OCI-LY3 (cell line): ENCODE results near the gene APLF.
"Not testable (repeated sequence)": the region's sequence is repeated elsewhere in the genome, so short reads cannot be mapped to it uniquely, and the experiment has no call there.

Experiments
- H2AFZ ChIP-seq: fragments of 200-600, 300-600 bp; shearing (Covaris generic); 2 replicates; pipeline ENCODE4 v1.6.0; 2014; ENCODE audit warnings: antibody characterized with exemption, low read depth, low read length
- H3K27ac ChIP-seq: fragments of 200-600, 300-600 bp; sonication (generic); 2 replicates; pipeline ENCODE4 v1.5.1; 2014; ENCODE audit warnings: mild to moderate bottlenecking, low read length, moderate library complexity, mixed read lengths
- H3K27me3 ChIP-seq: fragments of 200-600, 300-600 bp; sonication (generic); 2 replicates; pipeline ENCODE4 v1.6.1; 2014; ENCODE audit warnings: low read depth, low read length, mixed read lengths
- H3K36me3 ChIP-seq: fragments of 200-600, 300-600 bp; sonication (generic); replicated peaks from 2 replicates; pipeline ENCODE3; 2014; ENCODE audit warnings: low read depth, low read length, mixed read lengths
- H3K4me1 ChIP-seq: fragments of 300-600, 200-600 bp; sonication (generic); 2 replicates; pipeline ENCODE4 v1.6.1; 2014; ENCODE audit warnings: low read length, mixed read lengths
- H3K4me2 ChIP-seq: fragments of 200-600, 300-600 bp; sonication (generic); 2 replicates; pipeline ENCODE4 v1.6.1; 2014; ENCODE audit warnings: low read length, mixed read lengths
- H3K4me3 ChIP-seq: fragments of 300-600, 200-600 bp; sonication (generic); 2 replicates; pipeline ENCODE4 v1.5.1; 2014; ENCODE audit warnings: antibody characterized with exemption, mild to moderate bottlenecking, low read length, moderate library complexity
- H3K79me2 ChIP-seq: fragments of 300-600, 200-600 bp; shearing (Covaris generic); 2 replicates; pipeline ENCODE4 v1.6.1; 2014; ENCODE audit warnings: mild to moderate bottlenecking, low read length, mixed read lengths
- H3K9ac ChIP-seq: fragments of 300-600, 200-600 bp; shearing (Covaris generic); 2 replicates; pipeline ENCODE4 v1.6.0; 2014; ENCODE audit warnings: mild to moderate bottlenecking, low read length, moderate library complexity
- H3K9me3 ChIP-seq: fragments of 200-600, 300-600 bp; shearing (Covaris generic); 2 replicates; pipeline ENCODE4 v1.6.1; 2014; ENCODE audit warnings: low read length, mixed read lengths; ENCODE audit not compliant: insufficient read depth
- H4K20me1 ChIP-seq: fragments of 200-600, 300-600 bp; sonication (generic); 2 replicates; pipeline ENCODE4 v1.6.1; 2016; ENCODE audit warnings: low read length, mixed read lengths; ENCODE audit not compliant: insufficient read depth
- EZH2phosphoT487 ChIP-seq: fragments of 200-600 bp; shearing (Covaris generic); IDR thresholded peaks from 2 replicates; pipeline ENCODE4 v1.6.1; 2018; ENCODE audit warnings: antibody characterized with exemption, mixed run types, low read depth
- TF ChIP-seq, protein P1 (sequence below): fragments of 200-600, 300-600 bp; sonication (generic); IDR thresholded peaks from 2 replicates; pipeline ENCODE4 v1.5.1; 2014; ENCODE audit warnings: antibody characterized with exemption, low read length, low read depth

APLF gene

DNA sequence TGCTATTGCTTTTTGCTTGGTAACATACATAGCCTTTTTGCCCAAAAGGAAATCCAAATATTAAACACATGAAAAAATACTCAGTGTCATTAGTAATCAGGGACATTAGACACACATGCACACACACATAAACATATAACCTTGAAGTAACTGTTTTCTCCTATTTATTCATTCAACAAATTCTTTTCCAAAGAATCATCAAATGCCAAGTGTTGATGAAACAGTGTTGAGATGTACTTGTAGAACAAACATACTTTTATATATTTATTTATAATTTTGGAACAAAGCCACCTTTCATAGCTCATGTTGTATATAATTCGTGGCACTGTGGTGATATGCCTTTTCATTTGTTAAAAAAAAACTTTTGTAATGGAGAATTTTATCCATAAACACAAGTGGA, 81.0 kb downstream of the APLF start:
- H2AFZ ChIP-seq: no peak overlapping the region
- H3K9ac ChIP-seq: no peak overlapping the region
- no peaks in the 10 kb centered on the region for H3K9me3 ChIP-seq
- no peaks in the 10 kb centered on the region for H3K79me2 ChIP-seq
- no peak overlapping the region for H3K4me3 ChIP-seq
- no peaks in the 10 kb centered on the region for H3K36me3 ChIP-seq
- H3K4me1 ChIP-seq: no peaks in the 10 kb centered on the region
- H3K27ac ChIP-seq: no peak overlapping the region
- H3K4me2 ChIP-seq: no peak overlapping the region
- H4K20me1 ChIP-seq: no peaks in the 10 kb centered on the region
- H3K27me3 ChIP-seq: no peaks in the 10 kb centered on the region
- TF ChIP-seq, protein P1, sequence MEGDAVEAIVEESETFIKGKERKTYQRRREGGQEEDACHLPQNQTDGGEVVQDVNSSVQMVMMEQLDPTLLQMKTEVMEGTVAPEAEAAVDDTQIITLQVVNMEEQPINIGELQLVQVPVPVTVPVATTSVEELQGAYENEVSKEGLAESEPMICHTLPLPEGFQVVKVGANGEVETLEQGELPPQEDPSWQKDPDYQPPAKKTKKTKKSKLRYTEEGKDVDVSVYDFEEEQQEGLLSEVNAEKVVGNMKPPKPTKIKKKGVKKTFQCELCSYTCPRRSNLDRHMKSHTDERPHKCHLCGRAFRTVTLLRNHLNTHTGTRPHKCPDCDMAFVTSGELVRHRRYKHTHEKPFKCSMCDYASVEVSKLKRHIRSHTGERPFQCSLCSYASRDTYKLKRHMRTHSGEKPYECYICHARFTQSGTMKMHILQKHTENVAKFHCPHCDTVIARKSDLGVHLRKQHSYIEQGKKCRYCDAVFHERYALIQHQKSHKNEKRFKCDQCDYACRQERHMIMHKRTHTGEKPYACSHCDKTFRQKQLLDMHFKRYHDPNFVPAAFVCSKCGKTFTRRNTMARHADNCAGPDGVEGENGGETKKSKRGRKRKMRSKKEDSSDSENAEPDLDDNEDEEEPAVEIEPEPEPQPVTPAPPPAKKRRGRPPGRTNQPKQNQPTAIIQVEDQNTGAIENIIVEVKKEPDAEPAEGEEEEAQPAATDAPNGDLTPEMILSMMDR: no peak
- TF ChIP-seq EZH2phosphoT487: no peak

DNA sequence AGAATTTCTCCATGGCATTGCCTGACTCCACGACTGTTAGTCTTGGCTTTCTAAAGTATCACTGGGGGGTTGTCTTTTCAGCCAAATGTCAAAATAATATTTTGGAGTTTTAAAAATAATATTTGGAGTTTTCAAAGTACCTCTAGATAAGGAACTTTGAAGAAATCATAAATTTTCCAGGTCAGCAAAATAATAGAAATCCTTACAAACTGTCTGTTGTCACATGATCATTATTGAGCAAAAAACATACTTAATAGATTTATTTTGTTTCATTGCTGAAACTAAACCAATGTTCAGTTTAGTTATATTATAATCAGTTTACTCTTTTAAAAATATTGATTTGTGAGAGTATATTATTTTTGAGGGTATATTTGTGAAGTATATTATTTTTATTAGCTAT, 85.7 kb downstream of the APLF start:
- Histone ChIP-seq H3K79me2 (no peaks in the 10 kb centered on the region), H2AFZ (no peak overlapping the region), H4K20me1 (no peaks in the 10 kb centered on the region), H3K4me3 (no peak overlapping the region), H3K36me3 (no peaks in the 10 kb centered on the region), H3K4me1 (no peaks in the 10 kb centered on the region), H3K9ac (no peak overlapping the region), H3K27ac (no peak overlapping the region), H3K9me3 (no peaks in the 10 kb centered on the region), H3K4me2 (no peak overlapping the region), H3K27me3 (no peaks in the 10 kb centered on the region)
- TF ChIP-seq, protein P1: no peak
- TF ChIP-seq EZH2phosphoT487: no peak

DNA sequence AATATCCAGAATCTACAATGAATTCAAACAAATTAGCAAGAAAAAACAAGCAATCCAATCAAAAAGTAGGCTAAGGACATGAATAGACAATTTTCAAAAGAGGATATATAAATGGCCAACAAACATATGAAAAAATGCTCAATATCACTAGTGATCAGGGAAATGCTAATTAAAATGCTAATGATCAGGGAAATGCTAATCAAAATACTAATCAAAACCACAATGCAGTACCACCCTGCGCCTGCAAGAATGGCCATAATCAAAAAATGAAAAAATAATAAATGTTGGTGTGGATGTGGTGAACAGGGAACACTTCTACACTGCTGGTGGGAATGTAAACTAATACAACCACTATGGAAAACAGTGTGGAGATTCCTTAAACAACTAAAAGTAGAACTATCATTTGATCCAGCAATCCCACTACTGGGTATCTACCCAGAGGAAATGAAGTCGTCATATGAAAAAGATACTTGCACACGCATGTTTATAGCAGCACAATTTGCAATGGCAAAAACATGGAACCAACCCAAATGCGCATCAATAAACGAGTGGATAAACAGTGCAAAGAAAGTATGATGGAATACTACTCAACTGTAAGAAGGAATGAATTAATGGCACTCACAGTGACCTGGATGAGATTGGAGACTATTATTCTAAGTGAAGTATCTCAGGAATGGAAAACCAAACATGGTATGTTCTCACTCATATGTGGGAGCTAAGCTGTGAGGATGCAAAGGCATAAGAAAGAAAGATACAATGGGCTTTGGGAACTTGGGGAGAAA, 88.2 kb downstream of the APLF start:
- H3K9me3 ChIP-seq, H3K36me3 ChIP-seq, H3K4me1 ChIP-seq, H3K79me2 ChIP-seq, H3K4me3 ChIP-seq, H4K20me1 ChIP-seq, H3K27ac ChIP-seq, H3K4me2 ChIP-seq, H3K9ac ChIP-seq, H3K27me3 ChIP-seq, H2AFZ ChIP-seq: not testable (repeated sequence)

DNA sequence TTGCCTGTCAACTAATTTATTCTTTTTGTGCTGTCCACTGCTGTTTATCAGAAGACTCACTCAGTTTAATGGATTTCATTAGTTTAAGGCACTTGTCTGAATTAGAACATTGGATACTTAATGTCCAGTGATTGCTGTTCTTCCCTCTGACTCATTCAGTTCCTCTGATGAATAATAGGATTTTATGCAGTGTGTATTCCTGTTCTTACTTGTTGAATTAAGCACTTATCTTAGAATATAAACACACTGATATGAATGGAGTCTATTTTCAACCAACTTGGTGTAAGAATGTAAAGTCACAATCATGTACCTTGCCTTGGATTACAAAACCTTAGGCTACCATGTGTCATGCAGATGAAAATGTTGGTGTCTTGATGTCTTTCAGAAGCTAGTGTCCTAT, 89.0 kb downstream of the APLF start:
- Histone ChIP-seq H3K4me2 (no peak overlapping the region), H3K9me3 (no peaks in the 10 kb centered on the region), H3K79me2 (no peaks in the 10 kb centered on the region), H3K4me1 (peaks cover 4% of the 10 kb centered on the region; the same call in 1 of the 2 replicates), H3K27me3 (no peaks in the 10 kb centered on the region), H3K4me3 (no peak overlapping the region), H3K27ac (no peak overlapping the region), H2AFZ (no peak overlapping the region), H3K9ac (no peak overlapping the region), H3K36me3 (no peaks in the 10 kb centered on the region), H4K20me1 (no peaks in the 10 kb centered on the region)
- TF ChIP-seq EZH2phosphoT487: no peak
- TF ChIP-seq, protein P1: no peak
